ENCODE data around the gene ITGA6.

Gene ITGA6

DNA sequence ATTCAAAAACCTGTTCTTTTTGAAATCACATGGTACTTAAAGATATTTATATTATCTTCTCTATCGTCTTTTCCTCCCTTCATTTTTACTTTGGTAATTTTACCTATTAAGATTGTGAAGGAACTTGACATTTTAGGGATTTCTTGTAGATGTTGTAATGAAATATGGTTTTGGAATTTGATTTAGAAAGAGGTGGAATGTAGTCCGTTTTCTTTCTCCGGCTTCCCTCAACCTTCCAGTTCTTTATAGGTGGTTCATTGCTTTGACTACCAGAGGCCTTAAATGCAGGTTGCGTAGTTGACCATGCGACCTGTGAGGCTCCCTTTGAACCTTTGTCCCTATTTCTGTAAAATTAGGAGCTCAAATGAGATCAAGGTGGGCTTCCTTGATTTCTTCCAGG is 24.5 kb downstream of the ITGA6 start:
- no peak for ATAC-seq
- TF ChIP-seq OSR1 (CRISPR knock-in tag; IDR thresholded peaks at IDR 0.05) (no peak), ZFP3 (CRISPR knock-in tag; IDR thresholded peaks at IDR 0.05) (no peak), ISL1 (CRISPR knock-in tag; IDR thresholded peaks at IDR 0.05) (no peak), ARNTL (CRISPR knock-in tag; IDR thresholded peaks at IDR 0.05; ENCODE audit: borderline replicate concordance, low read depth) (no peak), CSDC2 (CRISPR knock-in tag; IDR thresholded peaks at IDR 0.05) (no peak), ESRRG (CRISPR knock-in tag; IDR thresholded peaks at IDR 0.05) (no peak), ZNF70 (CRISPR knock-in tag; IDR thresholded peaks at IDR 0.05) (no peak)

DNA sequence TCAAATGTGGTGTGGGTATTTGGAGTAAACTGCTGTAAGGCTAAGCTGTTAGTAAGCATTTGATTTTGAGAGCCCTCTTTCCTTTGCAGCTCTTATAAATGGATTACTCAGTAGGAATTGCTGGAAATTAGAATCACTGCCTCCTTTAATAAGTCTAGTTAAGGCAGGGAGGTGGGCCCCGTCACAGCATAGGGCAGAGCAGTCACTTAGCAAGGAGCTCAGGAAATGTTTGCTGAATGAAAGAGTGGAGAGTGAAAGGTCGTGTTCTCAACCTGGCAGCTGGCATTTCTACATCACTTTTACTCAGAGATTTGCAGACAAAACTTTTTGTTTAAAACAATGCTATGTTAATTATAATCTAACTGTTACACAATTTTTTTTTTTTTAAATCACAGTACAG is 25.5 kb downstream of the ITGA6 start:
- ATAC-seq = no peak
- TF ChIP-seq ZNF70 (CRISPR knock-in tag; IDR thresholded peaks at IDR 0.05) = no peak
- no peak for TF ChIP-seq TCF4 (CRISPR knock-in tag; IDR thresholded peaks at IDR 0.05; ENCODE audit: borderline replicate concordance)
- no peak for TF ChIP-seq TOX (CRISPR knock-in tag; IDR thresholded peaks at IDR 0.05; ENCODE audit: borderline replicate concordance)
- TF ChIP-seq ISL1 (CRISPR knock-in tag; IDR thresholded peaks at IDR 0.05) = no peak
- TF ChIP-seq, protein P1, sequence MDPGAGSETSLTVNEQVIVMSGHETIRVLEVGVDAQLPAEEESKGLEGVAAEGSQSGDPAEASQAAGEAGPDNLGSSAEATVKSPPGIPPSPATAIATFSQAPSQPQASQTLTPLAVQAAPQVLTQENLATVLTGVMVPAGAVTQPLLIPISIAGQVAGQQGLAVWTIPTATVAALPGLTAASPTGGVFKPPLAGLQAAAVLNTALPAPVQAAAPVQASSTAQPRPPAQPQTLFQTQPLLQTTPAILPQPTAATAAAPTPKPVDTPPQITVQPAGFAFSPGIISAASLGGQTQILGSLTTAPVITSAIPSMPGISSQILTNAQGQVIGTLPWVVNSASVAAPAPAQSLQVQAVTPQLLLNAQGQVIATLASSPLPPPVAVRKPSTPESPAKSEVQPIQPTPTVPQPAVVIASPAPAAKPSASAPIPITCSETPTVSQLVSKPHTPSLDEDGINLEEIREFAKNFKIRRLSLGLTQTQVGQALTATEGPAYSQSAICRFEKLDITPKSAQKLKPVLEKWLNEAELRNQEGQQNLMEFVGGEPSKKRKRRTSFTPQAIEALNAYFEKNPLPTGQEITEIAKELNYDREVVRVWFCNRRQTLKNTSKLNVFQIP (CRISPR knock-in tag; IDR thresholded peaks at IDR 0.05; ENCODE audit: borderline replicate concordance, low read depth) = no peak
- no peak for TF ChIP-seq ZC3H10 (CRISPR knock-in tag; IDR thresholded peaks at IDR 0.05)
- TF ChIP-seq OSR1 (CRISPR knock-in tag; IDR thresholded peaks at IDR 0.05) = no peak
- TF ChIP-seq, protein P2, sequence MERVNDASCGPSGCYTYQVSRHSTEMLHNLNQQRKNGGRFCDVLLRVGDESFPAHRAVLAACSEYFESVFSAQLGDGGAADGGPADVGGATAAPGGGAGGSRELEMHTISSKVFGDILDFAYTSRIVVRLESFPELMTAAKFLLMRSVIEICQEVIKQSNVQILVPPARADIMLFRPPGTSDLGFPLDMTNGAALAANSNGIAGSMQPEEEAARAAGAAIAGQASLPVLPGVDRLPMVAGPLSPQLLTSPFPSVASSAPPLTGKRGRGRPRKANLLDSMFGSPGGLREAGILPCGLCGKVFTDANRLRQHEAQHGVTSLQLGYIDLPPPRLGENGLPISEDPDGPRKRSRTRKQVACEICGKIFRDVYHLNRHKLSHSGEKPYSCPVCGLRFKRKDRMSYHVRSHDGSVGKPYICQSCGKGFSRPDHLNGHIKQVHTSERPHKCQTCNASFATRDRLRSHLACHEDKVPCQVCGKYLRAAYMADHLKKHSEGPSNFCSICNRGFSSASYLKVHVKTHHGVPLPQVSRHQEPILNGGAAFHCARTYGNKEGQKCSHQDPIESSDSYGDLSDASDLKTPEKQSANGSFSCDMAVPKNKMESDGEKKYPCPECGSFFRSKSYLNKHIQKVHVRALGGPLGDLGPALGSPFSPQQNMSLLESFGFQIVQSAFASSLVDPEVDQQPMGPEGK (CRISPR knock-in tag; IDR thresholded peaks at IDR 0.05; ENCODE audit: borderline replicate concordance) = no peak
- TF ChIP-seq ESRRG (CRISPR knock-in tag; IDR thresholded peaks at IDR 0.05) = no peak
- TF ChIP-seq CSDC2 (CRISPR knock-in tag; IDR thresholded peaks at IDR 0.05) = no peak
- TF ChIP-seq RARB (CRISPR knock-in tag; IDR thresholded peaks at IDR 0.05) = no peak
- no peak for TF ChIP-seq ARNTL (CRISPR knock-in tag; IDR thresholded peaks at IDR 0.05; ENCODE audit: borderline replicate concordance, low read depth)
- no peak for TF ChIP-seq ZNF565 (CRISPR knock-in tag; conservative IDR thresholded peaks at IDR 0.05; ENCODE audit: low read depth)
- TF ChIP-seq, protein P3, sequence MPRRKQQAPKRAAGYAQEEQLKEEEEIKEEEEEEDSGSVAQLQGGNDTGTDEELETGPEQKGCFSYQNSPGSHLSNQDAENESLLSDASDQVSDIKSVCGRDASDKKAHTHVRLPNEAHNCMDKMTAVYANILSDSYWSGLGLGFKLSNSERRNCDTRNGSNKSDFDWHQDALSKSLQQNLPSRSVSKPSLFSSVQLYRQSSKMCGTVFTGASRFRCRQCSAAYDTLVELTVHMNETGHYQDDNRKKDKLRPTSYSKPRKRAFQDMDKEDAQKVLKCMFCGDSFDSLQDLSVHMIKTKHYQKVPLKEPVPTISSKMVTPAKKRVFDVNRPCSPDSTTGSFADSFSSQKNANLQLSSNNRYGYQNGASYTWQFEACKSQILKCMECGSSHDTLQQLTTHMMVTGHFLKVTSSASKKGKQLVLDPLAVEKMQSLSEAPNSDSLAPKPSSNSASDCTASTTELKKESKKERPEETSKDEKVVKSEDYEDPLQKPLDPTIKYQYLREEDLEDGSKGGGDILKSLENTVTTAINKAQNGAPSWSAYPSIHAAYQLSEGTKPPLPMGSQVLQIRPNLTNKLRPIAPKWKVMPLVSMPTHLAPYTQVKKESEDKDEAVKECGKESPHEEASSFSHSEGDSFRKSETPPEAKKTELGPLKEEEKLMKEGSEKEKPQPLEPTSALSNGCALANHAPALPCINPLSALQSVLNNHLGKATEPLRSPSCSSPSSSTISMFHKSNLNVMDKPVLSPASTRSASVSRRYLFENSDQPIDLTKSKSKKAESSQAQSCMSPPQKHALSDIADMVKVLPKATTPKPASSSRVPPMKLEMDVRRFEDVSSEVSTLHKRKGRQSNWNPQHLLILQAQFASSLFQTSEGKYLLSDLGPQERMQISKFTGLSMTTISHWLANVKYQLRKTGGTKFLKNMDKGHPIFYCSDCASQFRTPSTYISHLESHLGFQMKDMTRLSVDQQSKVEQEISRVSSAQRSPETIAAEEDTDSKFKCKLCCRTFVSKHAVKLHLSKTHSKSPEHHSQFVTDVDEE (CRISPR knock-in tag; IDR thresholded peaks at IDR 0.05) = no peak
- TF ChIP-seq, protein P4, sequence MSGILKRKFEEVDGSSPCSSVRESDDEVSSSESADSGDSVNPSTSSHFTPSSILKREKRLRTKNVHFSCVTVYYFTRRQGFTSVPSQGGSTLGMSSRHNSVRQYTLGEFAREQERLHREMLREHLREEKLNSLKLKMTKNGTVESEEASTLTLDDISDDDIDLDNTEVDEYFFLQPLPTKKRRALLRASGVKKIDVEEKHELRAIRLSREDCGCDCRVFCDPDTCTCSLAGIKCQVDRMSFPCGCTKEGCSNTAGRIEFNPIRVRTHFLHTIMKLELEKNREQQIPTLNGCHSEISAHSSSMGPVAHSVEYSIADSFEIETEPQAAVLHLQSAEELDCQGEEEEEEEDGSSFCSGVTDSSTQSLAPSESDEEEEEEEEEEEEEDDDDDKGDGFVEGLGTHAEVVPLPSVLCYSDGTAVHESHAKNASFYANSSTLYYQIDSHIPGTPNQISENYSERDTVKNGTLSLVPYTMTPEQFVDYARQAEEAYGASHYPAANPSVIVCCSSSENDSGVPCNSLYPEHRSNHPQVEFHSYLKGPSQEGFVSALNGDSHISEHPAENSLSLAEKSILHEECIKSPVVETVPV (CRISPR knock-in tag; IDR thresholded peaks at IDR 0.05) = no peak

DNA sequence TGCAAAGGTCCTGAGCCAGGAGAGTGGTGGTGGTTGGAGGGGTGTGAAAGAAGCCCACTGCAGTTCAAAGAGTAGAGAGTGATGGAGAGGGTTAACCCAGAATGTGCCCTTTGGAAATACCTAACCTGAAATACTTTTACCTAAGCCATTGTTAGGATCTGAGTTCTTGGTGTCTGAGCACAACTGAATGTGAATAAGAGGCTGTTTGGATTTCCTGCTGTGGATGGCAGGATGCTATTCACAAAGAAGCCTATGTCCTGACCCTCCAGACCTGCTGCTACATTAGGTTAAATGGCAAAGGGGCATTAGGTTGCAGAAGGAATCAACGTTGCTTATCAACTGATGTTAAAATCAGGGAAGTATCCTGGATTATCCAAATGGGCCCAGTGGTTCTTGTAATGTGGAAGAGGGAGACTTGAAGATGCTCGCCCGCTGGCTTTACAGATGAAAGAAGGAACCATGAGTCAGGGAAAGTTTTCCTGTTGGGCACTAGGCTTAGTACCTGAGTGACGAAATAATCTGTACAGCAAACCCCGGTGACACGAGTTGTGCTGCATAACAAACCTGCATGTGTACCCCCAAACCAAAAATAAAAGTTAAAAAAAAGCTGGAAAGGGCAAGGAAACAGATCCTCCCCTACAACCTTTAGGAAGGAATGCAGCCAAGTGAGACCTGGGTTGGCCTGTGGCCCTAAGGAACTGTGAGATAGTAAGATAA is 27.2 kb downstream of the ITGA6 start:
- ATAC-seq = no peak
- no peak for TF ChIP-seq SNAI2 (CRISPR knock-in tag; IDR thresholded peaks at IDR 0.05)

DNA sequence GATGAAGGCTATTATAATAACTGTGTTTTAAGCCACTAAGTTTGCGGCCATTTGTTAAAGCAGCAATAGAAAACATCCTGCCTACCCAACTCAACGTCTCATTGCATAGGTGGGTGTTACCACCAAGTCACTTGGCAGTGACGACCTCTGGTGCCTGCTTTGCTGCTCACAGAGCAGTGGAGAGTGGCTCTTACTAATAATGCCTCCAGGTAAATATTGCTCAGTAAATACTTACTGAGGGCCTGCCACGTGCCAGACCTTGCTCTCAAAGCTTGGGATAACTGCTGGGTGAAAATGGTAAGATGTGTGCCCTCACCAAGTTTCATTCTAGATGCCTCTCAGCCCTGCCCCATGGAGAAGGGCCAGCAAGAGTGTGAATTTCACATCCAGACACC is 27.7 kb downstream of the ITGA6 start:
- ATAC-seq = no peak
- no peak for TF ChIP-seq ZFP30 (CRISPR knock-in tag; IDR thresholded peaks at IDR 0.05)
- no peak for TF ChIP-seq ARNTL (CRISPR knock-in tag; IDR thresholded peaks at IDR 0.05; ENCODE audit: borderline replicate concordance, low read depth)
- TF ChIP-seq, protein P2 (CRISPR knock-in tag; IDR thresholded peaks at IDR 0.05; ENCODE audit: borderline replicate concordance) = no peak
- TF ChIP-seq TOX (CRISPR knock-in tag; IDR thresholded peaks at IDR 0.05; ENCODE audit: borderline replicate concordance) = no peak
- TF ChIP-seq, protein P5, sequence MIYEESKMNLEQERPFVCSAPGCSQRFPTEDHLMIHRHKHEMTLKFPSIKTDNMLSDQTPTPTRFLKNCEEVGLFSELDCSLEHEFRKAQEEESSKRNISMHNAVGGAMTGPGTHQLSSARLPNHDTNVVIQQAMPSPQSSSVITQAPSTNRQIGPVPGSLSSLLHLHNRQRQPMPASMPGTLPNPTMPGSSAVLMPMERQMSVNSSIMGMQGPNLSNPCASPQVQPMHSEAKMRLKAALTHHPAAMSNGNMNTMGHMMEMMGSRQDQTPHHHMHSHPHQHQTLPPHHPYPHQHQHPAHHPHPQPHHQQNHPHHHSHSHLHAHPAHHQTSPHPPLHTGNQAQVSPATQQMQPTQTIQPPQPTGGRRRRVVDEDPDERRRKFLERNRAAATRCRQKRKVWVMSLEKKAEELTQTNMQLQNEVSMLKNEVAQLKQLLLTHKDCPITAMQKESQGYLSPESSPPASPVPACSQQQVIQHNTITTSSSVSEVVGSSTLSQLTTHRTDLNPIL (CRISPR knock-in tag; IDR thresholded peaks at IDR 0.05; ENCODE audit: low read depth) = no peak
- TF ChIP-seq RARB (CRISPR knock-in tag; IDR thresholded peaks at IDR 0.05) = no peak
- no peak for TF ChIP-seq OSR1 (CRISPR knock-in tag; IDR thresholded peaks at IDR 0.05)
- TF ChIP-seq ISL1 (CRISPR knock-in tag; IDR thresholded peaks at IDR 0.05) = no peak
- TF ChIP-seq CSDC2 (CRISPR knock-in tag; IDR thresholded peaks at IDR 0.05) = no peak
- no peak for TF ChIP-seq ESRRG (CRISPR knock-in tag; IDR thresholded peaks at IDR 0.05)
- TF ChIP-seq, protein P1 (CRISPR knock-in tag; IDR thresholded peaks at IDR 0.05; ENCODE audit: borderline replicate concordance, low read depth) = no peak
- TF ChIP-seq PPARA (CRISPR knock-in tag; IDR thresholded peaks at IDR 0.05; ENCODE audit: borderline replicate concordance) = no peak
